Cerebellar nuclear complex (tissue), 1 donor: ENCODE data around the gene LTBP1.

Source experiments
- DNase-seq, 2 experiments: peaks; one replicate each; lab custom pipeline; 2025; lab: John Stamatoyannopoulos, UW

The LTBP1 gene

GRCh38 chr2:33197198-33197938 lies 250.6 kb downstream of the LTBP1 start:
- DNase-seq: no peak

DNA sequence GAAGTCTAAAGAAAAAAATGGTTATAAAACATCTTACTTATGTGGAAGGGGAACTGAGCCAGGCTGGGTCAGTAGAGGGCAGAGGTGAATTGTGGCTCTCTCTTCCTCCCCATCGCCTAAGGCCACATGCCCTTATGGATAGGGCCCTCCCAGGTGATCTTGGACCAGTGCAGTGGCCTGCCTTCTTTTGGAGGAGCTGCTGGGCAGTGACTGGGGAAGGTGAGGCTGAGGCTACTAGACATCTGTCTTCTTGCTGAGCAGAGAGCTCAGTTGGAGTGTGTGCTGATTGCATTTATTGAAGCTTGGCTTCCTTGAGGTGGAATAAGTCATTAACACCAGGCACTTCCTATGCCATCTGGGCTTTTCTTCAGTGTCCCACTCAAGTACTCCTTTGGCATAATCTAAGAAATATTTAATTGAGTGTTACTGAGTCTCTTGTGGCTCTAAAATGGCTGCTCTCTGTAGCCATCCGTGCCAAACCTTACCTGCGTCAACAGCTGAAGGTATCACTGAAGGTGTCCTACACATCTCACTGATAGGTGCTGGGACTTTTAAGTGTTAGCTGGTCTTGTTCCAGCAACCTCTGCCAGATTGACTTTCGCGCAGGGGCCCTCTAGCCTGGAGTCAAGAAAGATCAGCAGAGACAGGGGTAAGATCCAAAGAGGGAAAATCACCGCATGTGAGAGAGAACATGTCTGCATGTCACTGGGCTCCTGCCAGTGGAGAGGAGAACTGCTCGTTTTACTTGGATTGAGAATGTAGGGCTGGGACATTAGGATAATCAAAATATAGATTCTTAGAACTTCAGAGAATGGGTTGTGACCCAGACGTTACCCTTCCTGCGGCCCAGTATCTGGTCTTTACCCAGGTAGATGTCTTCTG lies 256.1 kb downstream of the LTBP1 start:
- DNase-seq: no peak

DNA sequence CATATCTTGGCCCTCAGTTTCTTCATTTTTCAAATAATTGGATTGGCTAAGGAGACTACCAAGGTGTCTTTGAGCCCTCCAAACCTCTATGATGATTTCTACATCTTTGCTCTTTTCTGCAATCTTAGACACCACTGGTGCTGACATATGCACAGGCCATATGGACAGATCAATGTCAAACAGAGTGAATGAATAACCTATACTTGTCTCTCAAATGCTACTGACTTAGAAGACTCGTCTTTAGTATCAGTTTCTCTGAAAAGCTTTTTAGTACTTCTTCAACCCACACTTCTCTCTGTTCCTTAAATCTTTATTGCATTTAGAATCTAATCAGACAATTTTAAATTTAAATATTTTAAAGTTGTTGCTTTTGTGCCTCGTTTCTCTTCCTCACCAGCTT lies 258.2 kb downstream of the LTBP1 start:
- no peak for DNase-seq

GRCh38 chr2:33205693-33206434 lies 259.1 kb downstream of the LTBP1 start:
- no peak for DNase-seq

DNA sequence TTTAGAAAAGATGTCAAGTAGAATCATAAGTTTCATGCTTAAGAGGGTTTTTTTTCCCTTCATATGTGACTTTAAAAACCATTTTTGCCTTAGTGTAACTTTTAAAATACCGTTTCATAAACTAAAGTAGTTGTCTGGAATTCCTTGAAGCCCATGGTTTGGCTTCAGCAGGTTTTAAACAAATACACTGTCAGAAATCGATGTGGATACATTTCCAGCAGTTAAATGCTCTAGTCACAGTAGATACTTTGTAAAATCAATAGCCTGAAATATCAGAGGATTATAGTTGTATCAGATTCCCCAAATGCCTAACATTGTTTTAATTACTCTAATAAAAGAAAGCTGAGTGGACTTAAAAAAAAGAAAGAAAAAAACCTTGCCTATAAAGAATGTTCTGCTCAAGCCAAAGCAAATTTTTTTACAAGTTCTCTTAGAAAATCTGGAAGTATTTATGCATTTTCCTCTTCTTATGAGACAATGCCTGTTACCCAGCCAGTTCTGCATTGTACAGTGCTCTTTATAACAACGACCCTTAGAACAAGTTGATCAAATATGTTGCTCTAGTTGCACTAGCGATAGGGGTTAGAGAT lies 260.5 kb downstream of the LTBP1 start:
- no peak for DNase-seq

DNA sequence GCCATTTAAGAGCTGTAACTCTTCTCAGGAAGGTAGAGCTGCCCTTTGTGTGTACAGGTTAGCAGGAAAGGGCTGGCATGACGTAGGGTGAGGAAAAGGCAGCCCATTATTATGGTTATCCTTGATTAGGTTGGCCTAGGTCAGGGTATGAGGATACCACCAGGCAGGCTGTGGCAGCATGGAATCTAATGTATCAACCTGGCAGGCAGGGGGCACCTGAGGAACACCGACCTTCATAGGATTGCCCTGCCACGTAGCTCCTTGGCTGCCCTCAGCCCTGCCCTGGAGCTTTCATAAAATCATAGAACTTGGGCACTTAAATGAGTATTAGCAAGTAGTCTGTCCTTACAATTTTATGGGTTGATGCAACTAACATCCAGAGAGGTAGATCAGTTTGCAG lies 261.6 kb downstream of the LTBP1 start:
- DNase-seq: no peak

DNA sequence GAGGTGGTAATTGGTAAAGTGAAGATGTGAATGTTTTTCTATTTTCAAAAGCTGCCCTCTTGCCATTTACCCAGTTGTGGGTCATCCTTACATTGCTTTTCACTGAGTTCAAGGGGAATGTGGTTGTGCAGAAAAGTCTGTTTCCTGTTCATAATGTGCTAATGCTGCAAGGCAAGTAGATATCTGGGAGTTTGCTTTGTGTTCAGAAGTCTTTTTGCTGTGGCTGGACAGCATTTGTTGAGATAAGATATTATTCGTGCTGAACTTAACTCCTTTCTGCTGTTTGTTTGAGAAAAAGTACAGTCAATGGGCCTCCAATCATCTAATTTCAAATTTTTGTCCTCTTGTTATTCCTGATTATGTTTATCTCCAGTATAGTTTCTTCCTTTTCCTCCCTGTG lies 263.2 kb downstream of the LTBP1 start:
- no peak for DNase-seq

DNA sequence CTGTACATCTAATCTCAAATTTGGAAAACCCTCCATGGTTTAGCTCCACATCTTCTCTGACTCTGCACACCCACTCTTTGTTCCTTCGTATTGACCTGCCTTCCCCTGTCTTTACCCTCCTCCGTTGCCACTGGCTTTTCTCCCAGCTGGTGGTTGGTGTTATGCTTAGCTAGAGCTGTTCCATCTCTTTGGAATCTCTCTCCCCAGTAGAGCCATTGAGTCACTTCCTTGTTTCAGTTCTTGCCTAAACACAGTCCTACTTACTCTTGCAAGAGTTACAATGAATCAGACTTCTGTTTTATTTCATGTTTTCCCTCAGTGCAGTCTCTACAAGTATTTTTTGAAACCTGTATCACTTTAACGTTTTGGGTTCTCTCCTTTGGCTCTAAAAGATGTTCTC lies 263.9 kb downstream of the LTBP1 start:
- DNase-seq: no peak

DNA sequence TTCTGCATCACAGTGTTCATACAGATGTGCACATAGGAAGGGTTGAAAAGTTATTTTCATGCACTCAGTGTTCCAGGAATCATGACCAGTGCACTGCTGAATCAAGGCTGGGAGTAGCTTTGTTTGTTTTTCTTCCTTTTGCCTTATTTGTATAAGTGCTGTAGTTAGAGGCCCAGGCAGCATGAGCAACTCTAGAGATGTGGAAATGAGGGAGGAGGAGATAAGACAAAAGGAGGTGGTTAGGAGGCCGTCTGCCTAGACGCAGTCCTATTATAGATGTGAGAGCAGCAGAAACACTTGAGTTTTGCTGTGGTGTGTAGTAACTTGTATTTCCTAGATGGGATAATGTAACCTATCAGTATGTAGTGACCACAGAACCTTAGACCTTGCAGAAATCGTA lies 265.4 kb downstream of the LTBP1 start:
- no peak for DNase-seq

- no peak for DNase-seq
Observed at GRCh38 chr2:33213244-33213643, 266.5 kb downstream of the LTBP1 start.

DNA sequence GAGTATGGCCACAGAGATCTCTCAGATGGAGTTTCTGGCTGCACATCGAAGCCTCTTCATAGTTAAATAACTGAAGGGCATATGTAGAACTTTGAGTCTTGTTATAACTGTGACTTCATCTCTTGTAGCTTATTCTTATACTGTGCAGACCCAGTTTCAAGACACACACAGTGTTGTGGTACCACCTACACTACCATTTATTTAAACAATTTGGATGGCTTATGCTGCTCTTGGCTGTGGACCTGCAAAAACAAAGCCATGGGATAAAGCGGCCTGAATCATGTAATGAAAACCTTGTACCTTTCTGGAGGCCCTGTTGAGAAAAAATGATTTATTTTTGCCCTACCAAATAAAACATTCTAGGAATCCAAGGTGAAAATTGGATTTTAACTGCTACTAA lies 266.9 kb downstream of the LTBP1 start:
- no peak for DNase-seq

DNA sequence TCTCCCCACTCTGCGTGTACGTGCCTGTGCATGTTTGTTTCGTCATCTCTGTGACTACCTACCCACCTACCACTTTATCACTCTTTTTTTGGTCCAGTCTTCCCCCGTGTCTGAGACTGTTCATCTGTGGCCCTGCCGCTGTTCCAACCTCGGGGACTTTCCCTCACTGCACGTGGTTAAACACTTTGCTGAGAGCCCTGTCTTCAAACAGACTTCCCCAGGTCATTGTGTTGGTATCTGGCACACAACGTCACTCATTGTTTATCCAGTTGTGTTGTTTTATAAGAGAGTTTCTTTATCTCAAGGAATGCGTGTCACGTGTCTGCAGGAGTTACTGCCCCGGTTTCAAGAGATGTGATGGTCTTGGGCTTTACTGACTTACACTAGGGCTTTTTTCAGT lies 267.7 kb downstream of the LTBP1 start:
- DNase-seq: no peak

DNA sequence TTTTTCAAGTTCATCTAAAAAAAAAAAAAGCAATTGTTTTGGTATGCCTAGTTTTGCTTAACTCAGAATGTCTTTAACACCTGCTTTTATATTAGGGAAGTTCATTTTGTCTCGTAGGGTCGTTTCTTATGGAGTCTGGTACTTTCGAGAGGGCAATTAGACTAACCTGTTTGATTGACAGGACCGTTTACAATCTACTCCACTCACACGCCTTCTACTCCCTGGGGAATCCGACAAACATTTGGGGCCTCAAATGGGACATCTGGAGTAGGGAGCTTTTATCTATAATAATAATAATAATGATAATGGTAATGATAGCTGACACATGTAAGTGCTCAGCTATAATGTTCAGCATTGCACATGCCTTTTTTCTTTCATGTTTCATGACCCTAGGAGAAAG lies 268.1 kb downstream of the LTBP1 start:
- no peak for DNase-seq

GRCh38 chr2:33215299-33215698 lies 268.5 kb downstream of the LTBP1 start:
- DNase-seq: no peak

DNA sequence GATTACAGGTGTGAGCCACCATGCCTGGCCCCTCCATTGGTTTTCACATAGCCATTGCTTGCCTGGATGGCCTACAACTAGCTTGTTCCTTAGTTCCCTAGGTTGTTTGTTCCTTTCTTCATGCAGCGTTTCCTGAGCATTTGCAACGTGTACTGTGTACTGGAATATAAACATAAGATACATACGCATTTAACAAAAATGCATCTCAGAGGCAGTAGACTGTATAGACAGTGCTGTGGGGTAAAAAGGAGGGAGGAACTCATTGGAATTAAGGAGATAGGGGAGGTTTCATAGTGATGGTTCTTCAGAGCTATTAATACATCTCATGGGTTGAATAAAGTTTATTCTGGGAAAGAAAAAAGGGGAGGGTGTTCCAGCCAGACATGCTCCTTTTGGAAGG lies 269.2 kb downstream of the LTBP1 start:
- DNase-seq: no peak

DNA sequence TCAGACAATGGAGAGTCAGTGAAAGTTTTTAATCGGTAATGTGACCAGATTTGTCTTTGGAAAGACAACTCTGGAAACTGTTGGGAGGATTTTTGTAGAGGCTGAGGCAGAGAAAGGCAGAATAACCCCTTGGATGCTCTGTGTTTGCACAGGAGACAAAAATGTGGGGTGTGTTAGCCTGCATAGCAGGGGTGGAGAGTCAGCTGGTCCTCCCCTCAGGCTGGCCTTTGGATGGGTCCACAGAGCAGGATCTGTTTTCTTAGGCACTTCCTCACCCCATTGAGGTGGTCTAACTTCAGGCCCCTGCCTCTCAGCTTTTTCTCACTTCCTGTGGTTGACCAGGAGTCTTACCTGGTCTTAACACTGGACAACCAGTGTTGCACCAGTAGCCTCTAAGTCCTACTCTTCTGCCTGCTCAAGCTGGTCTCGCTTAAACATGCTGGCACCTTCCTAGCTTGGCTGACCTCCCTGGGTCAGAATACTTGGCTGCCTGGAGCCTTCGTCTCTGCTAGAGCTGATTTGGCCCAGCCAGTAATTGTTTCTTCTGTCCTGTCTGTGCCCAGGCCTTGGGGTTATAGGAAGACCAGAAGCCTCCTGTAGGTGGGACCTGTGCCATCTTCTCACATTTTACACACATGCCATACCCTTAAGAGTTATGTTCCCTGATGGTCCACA lies 269.9 kb downstream of the LTBP1 start:
- DNase-seq: no peak

- no peak for DNase-seq
Observed at GRCh38 chr2:33217406-33217805, 270.7 kb downstream of the LTBP1 start.

DNA sequence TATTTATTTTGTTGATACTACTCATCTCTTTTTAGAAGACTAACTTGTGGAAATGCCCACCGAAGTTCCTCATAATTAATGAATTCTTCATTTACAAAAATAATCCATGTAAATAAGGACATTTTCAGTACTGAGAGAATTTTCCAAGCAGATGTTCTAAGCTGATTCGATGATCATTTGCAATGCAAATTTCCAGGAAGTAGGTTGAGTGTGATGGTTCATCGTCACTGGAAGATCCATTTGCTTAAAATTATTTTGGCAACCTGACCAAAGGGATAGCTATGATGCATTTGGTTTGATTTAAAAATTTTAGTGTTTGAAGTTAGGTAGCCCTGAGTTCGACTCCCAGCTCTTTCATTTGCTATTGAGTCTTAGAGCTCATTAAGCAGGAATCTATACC lies 272.4 kb downstream of the LTBP1 start:
- DNase-seq: no peak

DNA sequence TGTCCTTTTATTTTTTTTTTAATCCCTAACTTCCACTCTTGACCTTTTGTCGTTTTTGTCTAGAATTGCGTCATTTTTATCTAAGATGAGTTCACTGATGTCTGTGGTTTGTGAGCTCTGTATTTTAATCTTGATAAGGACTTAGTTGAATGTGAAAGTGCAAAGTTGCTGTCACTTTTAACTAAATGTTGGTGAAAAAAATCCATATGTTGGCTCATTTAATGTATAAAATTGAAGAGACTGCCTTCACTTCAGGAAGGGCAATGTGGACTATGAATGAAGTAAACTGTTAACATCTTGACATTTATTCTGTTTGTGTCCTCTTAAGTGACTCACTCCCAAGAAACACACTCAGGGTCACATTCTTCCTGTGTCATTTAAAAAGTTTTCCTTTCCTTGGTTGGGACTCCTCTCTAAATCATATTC lies 273.1 kb downstream of the LTBP1 start:
- DNase-seq: no peak

- DNase-seq: no peak
Observed at GRCh38 chr2:33220533-33220932, 273.8 kb downstream of the LTBP1 start.

DNA sequence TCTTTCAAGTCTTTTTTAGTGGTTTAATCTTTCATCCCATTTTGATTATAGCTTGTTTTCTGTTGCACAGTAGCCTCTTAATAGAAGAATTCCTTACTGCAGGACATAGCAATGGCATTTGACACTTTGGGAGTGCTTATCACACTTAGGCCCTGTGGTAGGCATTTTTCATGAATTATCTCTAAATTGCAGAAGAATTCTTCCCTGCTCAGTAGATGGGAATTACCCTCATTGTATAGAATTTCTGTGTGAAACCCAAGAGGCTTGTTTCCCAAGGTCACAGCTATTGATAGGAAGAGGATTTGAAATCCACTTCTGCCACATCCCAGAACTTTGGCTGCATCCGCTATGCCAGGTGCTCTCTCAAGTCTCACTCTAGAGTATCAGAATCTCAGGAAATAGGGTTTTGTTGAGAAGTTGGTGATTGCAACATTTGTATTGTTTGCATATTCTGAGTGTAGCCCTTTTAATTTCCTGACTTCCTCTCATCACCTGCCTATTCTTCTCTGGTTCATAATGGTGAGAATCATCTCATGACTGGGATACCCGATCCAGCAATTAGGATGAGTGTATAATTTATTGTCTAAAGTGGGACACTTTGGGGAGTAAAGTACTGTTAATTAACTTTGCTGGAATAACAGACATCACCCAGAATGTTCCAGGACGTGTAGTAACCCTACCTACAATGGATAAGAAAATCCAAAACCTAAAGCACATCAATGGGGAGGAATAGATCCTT lies 274.5 kb downstream of the LTBP1 start:
- DNase-seq: no peak
